H1 (cell line): ENCODE results near the gene ACSL3. TPM values are rescaled to one million over a fixed set of nuclear protein-coding genes. Genes with fewer than 3 reads are reported as not detected.

Experiments used
- CTCF ChIA-PET: fragments of 300-600 bp; sonication (Branson Sonifier 250); formaldehyde crosslinking; loops from one replicate; lab custom pipeline; 2021; ENCODE audit not compliant: partially characterized antibody; lab: Charles Lee
- POLR2A ChIA-PET: fragments of 300-600 bp; sonication (Branson Sonifier 250); formaldehyde crosslinking; loops from one replicate; lab custom pipeline; 2021; ENCODE audit warnings: inconsistent platforms; ENCODE audit not compliant: partially characterized antibody; lab: Charles Lee
- DNase-seq, 2 experiments: peaks; one replicate each; pipeline versions ENCODE4 v3.0.0 to v3.0.0-alpha.2; 2010 to 2022; ENCODE audit warnings: low spot score in 2 of 2, low read depth in 1 of 2, mixed read lengths in 1 of 2
- FAIRE-seq: peaks from 2 replicates; lab custom pipeline; 2011; peaks lifted over from hg19 to GRCh38; lab: Jason Lieb, UNC
- H2AFZ ChIP-seq: 2 replicates; pipeline ENCODE4 v1.8.1; 2012; ENCODE audit warnings: low read length, inconsistent platforms
- H2AK5ac ChIP-seq: 2 replicates; pipeline ENCODE4 v1.6.1; 2013; ENCODE audit warnings: low read depth, low read length
- H2BK120ac ChIP-seq: replicated peaks from 2 replicates; pipeline ENCODE3; 2013; ENCODE audit warnings: low read depth, low read length, inconsistent platforms
- H2BK12ac ChIP-seq: 2 replicates; pipeline ENCODE4 v1.6.1; 2013; ENCODE audit warnings: low read depth, low read length
- H2BK15ac ChIP-seq: 2 replicates; pipeline ENCODE4 v1.6.1; 2013; ENCODE audit warnings: low read length
- H2BK20ac ChIP-seq: 2 replicates; pipeline ENCODE4 v1.6.1; 2013; ENCODE audit warnings: low read length
- H2BK5ac ChIP-seq: 2 replicates; pipeline ENCODE4 v1.6.1; 2013; ENCODE audit warnings: low read depth, low read length
- H3K14ac ChIP-seq: 2 replicates; pipeline ENCODE4 v1.6.1; 2013; ENCODE audit warnings: inconsistent platforms; ENCODE audit not compliant: insufficient read length
- H3K18ac ChIP-seq: 2 replicates; pipeline ENCODE4 v1.6.1; 2013; ENCODE audit warnings: low read length; ENCODE audit errors: extremely low read depth
- H3K23ac ChIP-seq: 2 replicates; pipeline ENCODE4 v1.6.1; 2013; ENCODE audit warnings: inconsistent platforms; ENCODE audit not compliant: insufficient read length
- H3K23me2 ChIP-seq: 2 replicates; pipeline ENCODE4 v1.6.1; 2013; ENCODE audit warnings: low read depth, low read length
- H3K27ac ChIP-seq: 2 replicates; pipeline ENCODE4 v1.6.1; 2011; ENCODE audit warnings: low read depth, low read length, inconsistent platforms
- H3K27me3 ChIP-seq, 4 experiments: replicated peaks in 1 of 4; 1 replicate in 1 of 4; 2 replicates in 3 of 4; pipeline versions ENCODE4 v1.6.1 to v1.8.1; 2011 to 2013; ENCODE audit warnings: low read length in 3 of 4, mild to moderate bottlenecking in 3 of 4, inconsistent platforms in 2 of 4, mixed read lengths in 2 of 4, moderate library complexity in 1 of 4; ENCODE audit not compliant: control insufficient read depth in 3 of 4, insufficient read depth in 3 of 4; ENCODE audit errors: extremely low read depth in 1 of 4
- H3K36me3 ChIP-seq, 4 experiments: 2 replicates each; pipeline versions ENCODE4 v1.6.1 to v1.8.1; 2011 to 2013; ENCODE audit warnings: mild to moderate bottlenecking in 4 of 4, low read length in 3 of 4, moderate library complexity in 2 of 4, control low read depth in 1 of 4, inconsistent platforms in 1 of 4; ENCODE audit not compliant: insufficient read depth in 4 of 4, control insufficient read depth in 2 of 4
- H3K4ac ChIP-seq: replicated peaks from 2 replicates; pipeline ENCODE3; 2013; ENCODE audit warnings: low read length, low read depth, mixed read lengths, inconsistent platforms; ENCODE audit not compliant: insufficient read length
- H3K4me1 ChIP-seq, 4 experiments: replicated peaks in 1 of 4; 1 replicate in 1 of 4; 2 replicates in 3 of 4; pipeline versions ENCODE4 v1.6.1 to v1.8.1; 2011 to 2013; ENCODE audit warnings: low read length in 3 of 4, inconsistent platforms in 2 of 4, mixed read lengths in 1 of 4; ENCODE audit not compliant: insufficient read depth in 4 of 4, control insufficient read depth in 3 of 4
- H3K4me2 ChIP-seq, 2 experiments: 2 replicates each; pipeline versions ENCODE4 v1.6.1 to v1.8.1; 2011 to 2013; ENCODE audit warnings: low read depth in 2 of 2, low read length in 2 of 2, control low read depth in 1 of 2, inconsistent platforms in 1 of 2, mild to moderate bottlenecking in 1 of 2; ENCODE audit not compliant: insufficient read depth in 1 of 2
- H3K4me3 ChIP-seq, 4 experiments: fragments of 200-600, 300-600 bp in 1 of 4; sonication (generic), shearing (Covaris generic), sonication (Bioruptor Twin) in 1 of 4; 2 replicates each; pipeline versions ENCODE4 v1.5.1 to v1.8.1; 2011 to 2016; ENCODE audit warnings: low read length in 4 of 4, low read depth in 3 of 4, control low read depth in 2 of 4, inconsistent platforms in 2 of 4, mild to moderate bottlenecking in 2 of 4, mixed read lengths in 1 of 4, moderate library complexity in 1 of 4; ENCODE audit not compliant: insufficient read depth in 2 of 4; ENCODE audit errors: extremely low read depth in 1 of 4
- H3K56ac ChIP-seq: replicated peaks from 2 replicates; pipeline ENCODE3; 2013; ENCODE audit warnings: low read depth, mild to moderate bottlenecking, mixed read lengths, low read length, inconsistent platforms; ENCODE audit not compliant: insufficient read length
- H3K79me1 ChIP-seq: 2 replicates; pipeline ENCODE4 v1.6.1; 2013; ENCODE audit warnings: low read depth, low read length, control low read depth
- H3K79me2 ChIP-seq, 2 experiments: 2 replicates each; pipeline versions ENCODE4 v1.6.1 to v1.8.1; 2012 to 2013; ENCODE audit warnings: low read length in 2 of 2, mild to moderate bottlenecking in 2 of 2, inconsistent platforms in 1 of 2; ENCODE audit not compliant: insufficient read depth in 2 of 2, control insufficient read depth in 1 of 2
- H3K9ac ChIP-seq, 4 experiments: replicated peaks in 1 of 4; 1 replicate in 1 of 4; 2 replicates in 3 of 4; pipeline versions ENCODE4 v1.6.1 to v1.8.1; 2011 to 2013; ENCODE audit warnings: low read depth in 3 of 4, low read length in 3 of 4, control low read depth in 2 of 4, mild to moderate bottlenecking in 2 of 4, moderate library complexity in 2 of 4, inconsistent platforms in 1 of 4; ENCODE audit errors: extremely low read depth in 1 of 4
- H3K9me3 ChIP-seq, 2 experiments: 2 replicates each; pipeline versions ENCODE4 v1.6.1 to v1.8.1; 2012 to 2013; ENCODE audit warnings: mild to moderate bottlenecking in 2 of 2, moderate library complexity in 2 of 2, control low read depth in 1 of 2, inconsistent platforms in 1 of 2, low read depth in 1 of 2, low read length in 1 of 2, mixed read lengths in 1 of 2; ENCODE audit not compliant: insufficient read depth in 2 of 2
- H4K20me1 ChIP-seq, 2 experiments: replicated peaks in 1 of 2; 2 replicates each; pipeline versions ENCODE3 to v1.8.1; 2011 to 2013; ENCODE audit warnings: inconsistent platforms in 2 of 2, low read length in 2 of 2, mild to moderate bottlenecking in 1 of 2; ENCODE audit not compliant: insufficient read depth in 2 of 2, control insufficient read depth in 1 of 2
- H4K5ac ChIP-seq: 2 replicates; pipeline ENCODE4 v1.6.1; 2013; ENCODE audit warnings: low read length, low read depth, mixed read lengths, inconsistent platforms; ENCODE audit not compliant: insufficient read length
- H4K8ac ChIP-seq: 2 replicates; pipeline ENCODE4 v1.8.0; 2013; ENCODE audit warnings: mild to moderate bottlenecking, moderate library complexity, low read length, inconsistent platforms; ENCODE audit not compliant: insufficient read depth; ENCODE audit errors: extremely low read depth
- H4K91ac ChIP-seq: replicated peaks from 2 replicates; pipeline ENCODE3; 2013; ENCODE audit warnings: low read length, mixed read lengths, inconsistent platforms; ENCODE audit not compliant: insufficient read length
- JUND ChIP-seq: IDR thresholded peaks from 2 replicates; pipeline ENCODE4 v1.6.1; 2011; ENCODE audit warnings: mild to moderate bottlenecking, improper control_type of control experiment, low read length
- MAFK ChIP-seq: IDR thresholded peaks from 2 replicates; pipeline ENCODE4 v1.6.1; 2012; ENCODE audit warnings: low read depth, mild to moderate bottlenecking, improper control_type of control experiment, low read length
- SP1 ChIP-seq: IDR thresholded peaks from 2 replicates; pipeline ENCODE4 v1.6.1; 2011; ENCODE audit warnings: low read depth, low read length
- TEAD4 ChIP-seq: IDR thresholded peaks from 2 replicates; pipeline ENCODE4 v1.6.1; 2012; ENCODE audit warnings: low read depth, low read length, inconsistent platforms, mixed read lengths
- WGBS, 2 experiments: shearing (Covaris generic) in 1 of 2; methylation state at CpG; one replicate each; pipeline versions ENCODE4 v1.1.6 to v1.1.7; 2013 to 2015; ENCODE audit warnings: low lambda C conversion rate in 2 of 2, mixed read lengths in 2 of 2, inconsistent platforms in 1 of 2, low coverage in 1 of 2, missing lambda C conversion rate in 1 of 2; ENCODE audit not compliant: insufficient replicate concordance in 2 of 2, insufficient coverage in 1 of 2, insufficient read length in 1 of 2; ENCODE audit errors: extremely low coverage in 1 of 2, missing lambda C conversion rate in 1 of 2; 5-methylcytosine and 5-hydroxymethylcytosine counted together
- polyA plus RNA-seq, 7 experiments: library from polyadenylated mRNA; depleted of rRNA in 3 of 7; stranded (reverse) in 5 of 7; unstranded in 2 of 7; fragments of >200 nt in 5 of 7; fragments of 200-250 nt in 2 of 7; gene quantifications; 1 replicate in 5 of 7; 2 replicates in 1 of 7; 4 replicates in 1 of 7; pipeline versions ENCODE4 v1.2.1 to v1.2.3, GENCODE V29; 2011 to 2013; ENCODE audit warnings: missing spikeins in 2 of 7, mixed read lengths in 2 of 7
- total RNA-seq: library from RNA; stranded (reverse); fragmentation: NEBNext Ultra II Directional; extraction: Animal tissue kit (Norgen Biotek cat#: 25700); gene quantifications from 2 replicates; pipeline ENCODE4 v1.2.1, GENCODE V29; 2021

Gene ACSL3
- total and polyA plus RNA-seq, 2 of the 8 experiments (the other 6 are each of a cell fraction or from before 2014, with no cell fraction given), result 37.5 to 98.1 TPM

GRCh38 chr2:222879604-222879933 is 18.7 kb downstream of the ACSL3 start:
- H3K23ac ChIP-seq, result no peak overlapping the region
- H2BK12ac ChIP-seq, result no peak overlapping the region
- POLR2A ChIA-PET, result no interaction called here
- no peaks in the 10 kb centered on the region for H3K23me2 ChIP-seq
- no peak overlapping the region for H3K4me3 ChIP-seq
- H3K9me3 ChIP-seq, result peaks cover 0 to 8% of the 10 kb centered on the region in 2 experiments; a peak in 2 of 4 replicates
- no peak for DNase-seq
- H3K79me1 ChIP-seq, result peaks cover 7% of the 10 kb centered on the region
- H3K27me3 ChIP-seq, result no peaks in the 10 kb centered on the region
- H2AK5ac ChIP-seq, result no peak overlapping the region
- no peak overlapping the region for H2BK15ac ChIP-seq
- TF ChIP-seq JUND (no peak), MAFK (no peak), SP1 (no peak), TEAD4 (no peak)
- H4K91ac ChIP-seq, result no peak overlapping the region
- H3K4me1 ChIP-seq, result peaks cover 0 to 7% (median 0%) of the 10 kb centered on the region in 4 experiments; a peak in 1 of 7 replicates
- no peak overlapping the region for H3K27ac ChIP-seq
- H3K9ac ChIP-seq, result no peak overlapping the region
- H3K4me2 ChIP-seq, result no peak overlapping the region
- no peak overlapping the region for H3K14ac ChIP-seq
- peaks cover 0 to 3% (median 0%) of the 10 kb centered on the region in 4 experiments; a peak in 1 of 8 replicates for H3K36me3 ChIP-seq
- H4K8ac ChIP-seq, result no peak overlapping the region
- WGBS, 2 experiments, result 90% methylated on average over 3 of the region's 3 CpGs; no CpG with 5 or more reads in 1 of the 2 experiments
- CTCF ChIA-PET, result interaction anchor here (0.6 to 0.9 kb wide), 2 partner anchors 11 to 25 kb away, joined by 3 read pairs; no protein-coding TSS in a partner anchor
- no peak overlapping the region for H2BK20ac ChIP-seq
- no peak overlapping the region for H3K56ac ChIP-seq
- no peak overlapping the region for H2AFZ ChIP-seq
- no peak overlapping the region for H4K5ac ChIP-seq
- no peak overlapping the region for H2BK5ac ChIP-seq
- no peak overlapping the region for H3K18ac ChIP-seq
- FAIRE-seq, result no peak
- H4K20me1 ChIP-seq, result peaks cover 6 to 14% of the 10 kb centered on the region in 2 experiments
- H3K4ac ChIP-seq, result no peak overlapping the region
- peaks cover 30 to 98% of the 10 kb centered on the region in 2 experiments for H3K79me2 ChIP-seq
- H2BK120ac ChIP-seq, result no peak overlapping the region
